Upper lobe of left lung (tissue), 4 donors: Measurements from ENCODE around the gene GUCA2B.

Experiments used
- EP300 ChIP-seq, 4 donors: sonication (generic); formaldehyde crosslinking; IDR thresholded peaks; one replicate each; pipeline ENCODE4 v1.5.1; 2017; ENCODE audit warnings: antibody characterized with exemption in 4 of 4, control low read depth in 2 of 4
- POLR2AphosphoS5 ChIP-seq, 2 donors: sonication (generic); formaldehyde crosslinking; IDR thresholded peaks; one replicate each; pipeline ENCODE4 v1.5.1; 2017; ENCODE audit warnings: antibody characterized with exemption in 2 of 2
- TF ChIP-seq, protein P1 (sequence below), 6 experiments: fragments of 450-650 bp in 4 of 6; fragments of 200-600 bp in 2 of 6; sonication (generic) in 2 of 6; IDR thresholded peaks; one replicate each; pipeline ENCODE4 v1.5.1; 2016 to 2019; ENCODE audit warnings: antibody characterized with exemption in 6 of 6

DNA sequence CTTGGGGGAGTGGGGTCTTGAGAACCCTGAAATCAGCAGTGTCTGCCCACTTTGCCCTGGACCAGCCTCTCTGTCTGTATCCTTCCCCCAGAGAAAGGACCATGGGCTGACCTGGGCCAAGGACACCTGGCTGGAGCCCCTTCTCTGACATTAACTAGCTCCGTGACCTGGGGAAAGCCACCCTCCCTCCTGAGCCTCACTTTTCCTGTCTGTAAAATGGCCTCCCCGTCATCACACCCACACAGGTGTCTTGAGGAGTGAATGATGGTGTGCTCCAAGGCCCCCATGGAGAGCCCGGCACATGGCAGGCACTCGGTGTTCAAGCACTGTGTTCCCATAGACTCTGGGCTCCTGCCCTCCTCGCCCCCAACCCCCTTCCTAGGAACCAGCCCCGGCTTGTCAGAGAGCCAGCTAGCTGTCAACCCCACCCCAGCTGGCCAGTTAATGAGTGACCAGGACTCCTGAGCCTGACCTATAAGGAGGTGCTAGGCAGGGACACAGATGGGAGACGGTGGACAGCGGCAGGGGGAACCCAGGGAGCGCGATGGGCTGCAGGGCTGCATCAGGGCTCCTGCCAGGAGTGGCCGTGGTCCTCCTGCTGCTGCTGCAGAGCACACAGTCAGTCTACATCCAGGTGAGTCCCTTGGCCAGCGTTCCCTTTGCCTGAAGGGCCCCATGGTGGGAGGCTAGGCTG is at the start of gene GUCA2B:
- TF ChIP-seq, protein P1, sequence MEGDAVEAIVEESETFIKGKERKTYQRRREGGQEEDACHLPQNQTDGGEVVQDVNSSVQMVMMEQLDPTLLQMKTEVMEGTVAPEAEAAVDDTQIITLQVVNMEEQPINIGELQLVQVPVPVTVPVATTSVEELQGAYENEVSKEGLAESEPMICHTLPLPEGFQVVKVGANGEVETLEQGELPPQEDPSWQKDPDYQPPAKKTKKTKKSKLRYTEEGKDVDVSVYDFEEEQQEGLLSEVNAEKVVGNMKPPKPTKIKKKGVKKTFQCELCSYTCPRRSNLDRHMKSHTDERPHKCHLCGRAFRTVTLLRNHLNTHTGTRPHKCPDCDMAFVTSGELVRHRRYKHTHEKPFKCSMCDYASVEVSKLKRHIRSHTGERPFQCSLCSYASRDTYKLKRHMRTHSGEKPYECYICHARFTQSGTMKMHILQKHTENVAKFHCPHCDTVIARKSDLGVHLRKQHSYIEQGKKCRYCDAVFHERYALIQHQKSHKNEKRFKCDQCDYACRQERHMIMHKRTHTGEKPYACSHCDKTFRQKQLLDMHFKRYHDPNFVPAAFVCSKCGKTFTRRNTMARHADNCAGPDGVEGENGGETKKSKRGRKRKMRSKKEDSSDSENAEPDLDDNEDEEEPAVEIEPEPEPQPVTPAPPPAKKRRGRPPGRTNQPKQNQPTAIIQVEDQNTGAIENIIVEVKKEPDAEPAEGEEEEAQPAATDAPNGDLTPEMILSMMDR (IDR thresholded peaks at IDR 0.05): no peak
- TF ChIP-seq EP300 (IDR thresholded peaks at IDR 0.05) (no peak), POLR2AphosphoS5 (IDR thresholded peaks at IDR 0.05) (no peak)
